ENCODE data around the gene ZNF236.

The ZNF236 gene

GRCh38 chr18:76821875-76822505 is 367 bp upstream of the ZNF236 start:
- DNase-seq: peak; percentile 60 to 61

GRCh38 chr18:76823161-76823538 is 793 bp downstream of the ZNF236 start:
- no peak for DNase-seq

GRCh38 chr18:76823587-76824011 is 1.2 kb downstream of the ZNF236 start:
- DNase-seq: peak in 1 of 2 donors; percentile 14

GRCh38 chr18:76824145-76824676 is 1.9 kb downstream of the ZNF236 start:
- DNase-seq: no peak

GRCh38 chr18:76824754-76825153 is 2.4 kb downstream of the ZNF236 start:
- DNase-seq: no peak

GRCh38 chr18:76827205-76828200 is 5.1 kb downstream of the ZNF236 start:
- no peak for DNase-seq

GRCh38 chr18:76834379-76834778 is 12.0 kb downstream of the ZNF236 start:
- no peak for DNase-seq

GRCh38 chr18:76835380-76835779 is 13.0 kb downstream of the ZNF236 start:
- DNase-seq: no peak

GRCh38 chr18:76837071-76837470 is 14.7 kb downstream of the ZNF236 start:
- no peak for DNase-seq

- no peak for DNase-seq
Observed at GRCh38 chr18:76838182-76838581, 15.8 kb downstream of the ZNF236 start.

- DNase-seq: no peak
Observed at GRCh38 chr18:76839086-76839794, 16.9 kb downstream of the ZNF236 start.

- DNase-seq: no peak
Observed at GRCh38 chr18:76842837-76843530, 20.6 kb downstream of the ZNF236 start.

GRCh38 chr18:76844144-76844543 is 21.8 kb downstream of the ZNF236 start:
- DNase-seq: no peak

- no peak for DNase-seq
Observed at GRCh38 chr18:76844742-76845477, 22.6 kb downstream of the ZNF236 start.

GRCh38 chr18:76846217-76846616 is 23.9 kb downstream of the ZNF236 start:
- DNase-seq: no peak

- DNase-seq: no peak
Observed at GRCh38 chr18:76847916-76848315, 25.6 kb downstream of the ZNF236 start.

GRCh38 chr18:76850112-76850511 is 27.8 kb downstream of the ZNF236 start:
- DNase-seq: no peak

- no peak for DNase-seq
Observed at GRCh38 chr18:76855594-76855993, 33.2 kb downstream of the ZNF236 start.

- DNase-seq: no peak
Observed at GRCh38 chr18:76857476-76857875, 35.1 kb downstream of the ZNF236 start.

GRCh38 chr18:76859474-76860339 is 37.4 kb downstream of the ZNF236 start:
- DNase-seq: no peak

- no peak for DNase-seq
Observed at GRCh38 chr18:76860411-76860810, 38.1 kb downstream of the ZNF236 start.
